IMR-90 (cell line): ENCODE data around the gene FRS3.

Experiments used
- CHD1 ChIP-seq: IDR thresholded peaks from 2 replicates; pipeline ENCODE4 v1.6.1; 2012; ENCODE audit warnings: low read depth, low read length, improper control_type of control experiment
- FOS ChIP-seq: fragments of 150-350 bp; IDR thresholded peaks from 2 replicates; pipeline ENCODE4 v1.6.1; 2016; ENCODE audit warnings: low read depth, low read length
- MAFK ChIP-seq: IDR thresholded peaks from 2 replicates; pipeline ENCODE4 v1.6.1; 2012; ENCODE audit warnings: low read depth, low read length, improper control_type of control experiment
- MXI1 ChIP-seq: IDR thresholded peaks from 2 replicates; pipeline ENCODE4 v1.6.1; 2012; ENCODE audit warnings: low read depth, mild to moderate bottlenecking, low read length, moderate library complexity, borderline replicate concordance
- NFE2L2 ChIP-seq: fragments of 150-350 bp; IDR thresholded peaks from 2 replicates; pipeline ENCODE4 v1.6.1; 2016; ENCODE audit warnings: low read depth, mild to moderate bottlenecking, low read length
- POLR2A ChIP-seq: IDR thresholded peaks from 2 replicates; pipeline ENCODE4 v1.6.1; 2012; ENCODE audit warnings: mild to moderate bottlenecking, low read depth, low read length
- RAD21 ChIP-seq: IDR thresholded peaks from 2 replicates; pipeline ENCODE4 v1.6.1; 2012; ENCODE audit warnings: low read length, improper control_type of control experiment
- RCOR1 ChIP-seq: IDR thresholded peaks from 2 replicates; pipeline ENCODE4 v1.6.1; 2012; ENCODE audit warnings: mild to moderate bottlenecking, low read length, improper control_type of control experiment; ENCODE audit not compliant: insufficient replicate concordance
- RFX5 ChIP-seq: IDR thresholded peaks from 2 replicates; pipeline ENCODE4 v1.8.0; 2012; ENCODE audit warnings: low read depth, mild to moderate bottlenecking, low read length, moderate library complexity
- SMC3 ChIP-seq: fragments of 150-350 bp; IDR thresholded peaks from 2 replicates; pipeline ENCODE4 v1.6.1; 2016; ENCODE audit warnings: low read depth, mild to moderate bottlenecking, antibody characterized with exemption, low read length, moderate library complexity
- TF ChIP-seq, protein P1 (sequence below): conservative IDR thresholded peaks from 2 replicates; pipeline ENCODE4 v1.5.1; 2012; ENCODE audit warnings: mild to moderate bottlenecking, low read depth, low read length, improper control_type of control experiment

DNA sequence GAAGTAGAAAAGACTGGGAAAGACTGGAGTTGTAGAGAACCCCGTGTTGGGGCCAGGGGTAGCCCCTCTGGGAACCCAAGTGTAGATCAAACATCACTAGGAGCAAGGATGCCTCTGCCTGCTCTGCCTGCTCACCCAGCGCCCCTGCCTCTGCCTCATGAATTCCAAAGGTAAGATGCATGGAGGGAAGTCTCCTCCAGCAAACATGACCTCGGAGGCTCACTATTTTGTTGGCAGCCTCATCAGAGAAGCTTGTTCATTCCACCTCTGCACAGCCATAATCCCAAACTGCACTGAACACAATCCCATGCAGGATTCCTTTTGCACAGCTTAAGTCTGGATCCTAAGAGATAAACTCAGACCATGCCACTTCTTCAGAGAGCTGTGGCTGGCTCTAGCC lies 4.9 kb downstream of the FRS3 start:
- TF ChIP-seq POLR2A = no peak
- TF ChIP-seq, protein P1, sequence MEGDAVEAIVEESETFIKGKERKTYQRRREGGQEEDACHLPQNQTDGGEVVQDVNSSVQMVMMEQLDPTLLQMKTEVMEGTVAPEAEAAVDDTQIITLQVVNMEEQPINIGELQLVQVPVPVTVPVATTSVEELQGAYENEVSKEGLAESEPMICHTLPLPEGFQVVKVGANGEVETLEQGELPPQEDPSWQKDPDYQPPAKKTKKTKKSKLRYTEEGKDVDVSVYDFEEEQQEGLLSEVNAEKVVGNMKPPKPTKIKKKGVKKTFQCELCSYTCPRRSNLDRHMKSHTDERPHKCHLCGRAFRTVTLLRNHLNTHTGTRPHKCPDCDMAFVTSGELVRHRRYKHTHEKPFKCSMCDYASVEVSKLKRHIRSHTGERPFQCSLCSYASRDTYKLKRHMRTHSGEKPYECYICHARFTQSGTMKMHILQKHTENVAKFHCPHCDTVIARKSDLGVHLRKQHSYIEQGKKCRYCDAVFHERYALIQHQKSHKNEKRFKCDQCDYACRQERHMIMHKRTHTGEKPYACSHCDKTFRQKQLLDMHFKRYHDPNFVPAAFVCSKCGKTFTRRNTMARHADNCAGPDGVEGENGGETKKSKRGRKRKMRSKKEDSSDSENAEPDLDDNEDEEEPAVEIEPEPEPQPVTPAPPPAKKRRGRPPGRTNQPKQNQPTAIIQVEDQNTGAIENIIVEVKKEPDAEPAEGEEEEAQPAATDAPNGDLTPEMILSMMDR = no peak
- no peak for TF ChIP-seq NFE2L2
- TF ChIP-seq SMC3 = no peak
- no peak for TF ChIP-seq MXI1
- no peak for TF ChIP-seq MAFK
- TF ChIP-seq RCOR1 = no peak
- TF ChIP-seq FOS = no peak
- TF ChIP-seq RFX5 = no peak
- TF ChIP-seq RAD21 = no peak
- no peak for TF ChIP-seq CHD1
